ENCODE measurements around the gene HIF1A.
"Not testable (repeated sequence)": the region's sequence is repeated elsewhere in the genome, so short reads cannot be mapped to it uniquely, and the experiment has no call there.

Gene HIF1A

GRCh38 chr14:61739133-61739532 lies 43.8 kb downstream of the HIF1A start:
- Histone ChIP-seq H3K9me3 (ENCODE audit: control insufficient read depth, low read length) (no peaks in the 10 kb centered on the region), H3K4me1 (ENCODE audit: control insufficient read depth, insufficient read depth, low read length, poor library complexity, severe bottlenecking) (no peaks in the 10 kb centered on the region), H3K27ac (ENCODE audit: insufficient read depth, low read length, poor library complexity, severe bottlenecking) (no peak overlapping the region), H3K4me3 (ENCODE audit: insufficient read depth, low read depth, low read length, poor library complexity, severe bottlenecking) (no peak overlapping the region), H3K27me3 (replicated peaks; ENCODE audit: control insufficient read depth, insufficient read depth, low read length, poor library complexity, severe bottlenecking) (no peaks in the 10 kb centered on the region), H3K36me3 (ENCODE audit: control insufficient read depth, insufficient read depth, low read length) (peaks cover 70% of the 10 kb centered on the region)
- no peak for DNase-seq

GRCh38 chr14:61742371-61742770 lies 47.1 kb downstream of the HIF1A start:
- DNase-seq, result no peak
- Histone ChIP-seq H3K4me3 (ENCODE audit: insufficient read depth, low read depth, low read length, poor library complexity, severe bottlenecking) (no peak overlapping the region), H3K27me3 (replicated peaks; ENCODE audit: control insufficient read depth, insufficient read depth, low read length, poor library complexity, severe bottlenecking) (no peaks in the 10 kb centered on the region), H3K4me1 (ENCODE audit: control insufficient read depth, insufficient read depth, low read length, poor library complexity, severe bottlenecking) (no peaks in the 10 kb centered on the region), H3K27ac (ENCODE audit: insufficient read depth, low read length, poor library complexity, severe bottlenecking) (no peak overlapping the region), H3K9me3 (ENCODE audit: control insufficient read depth, low read length) (no peaks in the 10 kb centered on the region), H3K36me3 (ENCODE audit: control insufficient read depth, insufficient read depth, low read length) (peaks cover 68% of the 10 kb centered on the region)

- no peak overlapping the region for H3K4me3 ChIP-seq (ENCODE audit: insufficient read depth, low read depth, low read length, poor library complexity, severe bottlenecking)
- H3K27me3 ChIP-seq (replicated peaks; ENCODE audit: control insufficient read depth, insufficient read depth, low read length, poor library complexity, severe bottlenecking), result no peaks in the 10 kb centered on the region
- H3K4me1 ChIP-seq (ENCODE audit: control insufficient read depth, insufficient read depth, low read length, poor library complexity, severe bottlenecking), result no peaks in the 10 kb centered on the region
- no peak for DNase-seq
- no peak overlapping the region for H3K27ac ChIP-seq (ENCODE audit: insufficient read depth, low read length, poor library complexity, severe bottlenecking)
- H3K36me3 ChIP-seq (ENCODE audit: control insufficient read depth, insufficient read depth, low read length), result peaks cover 63% of the 10 kb centered on the region
- no peaks in the 10 kb centered on the region for H3K9me3 ChIP-seq (ENCODE audit: control insufficient read depth, low read length)
Measured at GRCh38 chr14:61744238-61744637, 48.9 kb downstream of the HIF1A start.

- not testable (repeated sequence) for H3K9me3 ChIP-seq (ENCODE audit: control insufficient read depth, low read length); H3K27ac ChIP-seq (ENCODE audit: insufficient read depth, low read length, poor library complexity, severe bottlenecking); H3K27me3 ChIP-seq (replicated peaks; ENCODE audit: control insufficient read depth, insufficient read depth, low read length, poor library complexity, severe bottlenecking); H3K4me3 ChIP-seq (ENCODE audit: insufficient read depth, low read depth, low read length, poor library complexity, severe bottlenecking); H3K4me1 ChIP-seq (ENCODE audit: control insufficient read depth, insufficient read depth, low read length, poor library complexity, severe bottlenecking); DNase-seq
- peaks cover 50% of the 10 kb centered on the region for H3K36me3 ChIP-seq (ENCODE audit: control insufficient read depth, insufficient read depth, low read length)
Measured at GRCh38 chr14:61746346-61746745, 51.0 kb downstream of the HIF1A start.

- Histone ChIP-seq H3K9me3 (ENCODE audit: control insufficient read depth, low read length) (no peaks in the 10 kb centered on the region), H3K27ac (ENCODE audit: insufficient read depth, low read length, poor library complexity, severe bottlenecking) (no peak overlapping the region), H3K4me3 (ENCODE audit: insufficient read depth, low read depth, low read length, poor library complexity, severe bottlenecking) (no peak overlapping the region), H3K27me3 (replicated peaks; ENCODE audit: control insufficient read depth, insufficient read depth, low read length, poor library complexity, severe bottlenecking) (no peaks in the 10 kb centered on the region), H3K36me3 (ENCODE audit: control insufficient read depth, insufficient read depth, low read length) (peaks cover 46% of the 10 kb centered on the region), H3K4me1 (ENCODE audit: control insufficient read depth, insufficient read depth, low read length, poor library complexity, severe bottlenecking) (no peaks in the 10 kb centered on the region)
- DNase-seq, result no peak
Measured at GRCh38 chr14:61746881-61747280, 51.6 kb downstream of the HIF1A start.

GRCh38 chr14:61747342-61747741 lies 52.0 kb downstream of the HIF1A start:
- Histone ChIP-seq H3K27ac (ENCODE audit: insufficient read depth, low read length, poor library complexity, severe bottlenecking) (no peak overlapping the region), H3K4me3 (ENCODE audit: insufficient read depth, low read depth, low read length, poor library complexity, severe bottlenecking) (no peak overlapping the region), H3K9me3 (ENCODE audit: control insufficient read depth, low read length) (no peaks in the 10 kb centered on the region), H3K4me1 (ENCODE audit: control insufficient read depth, insufficient read depth, low read length, poor library complexity, severe bottlenecking) (no peaks in the 10 kb centered on the region), H3K27me3 (replicated peaks; ENCODE audit: control insufficient read depth, insufficient read depth, low read length, poor library complexity, severe bottlenecking) (no peaks in the 10 kb centered on the region), H3K36me3 (ENCODE audit: control insufficient read depth, insufficient read depth, low read length) (peaks cover 42% of the 10 kb centered on the region)
- no peak for DNase-seq

- Histone ChIP-seq H3K4me1 (ENCODE audit: control insufficient read depth, insufficient read depth, low read length, poor library complexity, severe bottlenecking) (no peaks in the 10 kb centered on the region), H3K27me3 (replicated peaks; ENCODE audit: control insufficient read depth, insufficient read depth, low read length, poor library complexity, severe bottlenecking) (no peaks in the 10 kb centered on the region), H3K36me3 (ENCODE audit: control insufficient read depth, insufficient read depth, low read length) (peaks cover 33% of the 10 kb centered on the region), H3K9me3 (ENCODE audit: control insufficient read depth, low read length) (no peaks in the 10 kb centered on the region), H3K27ac (ENCODE audit: insufficient read depth, low read length, poor library complexity, severe bottlenecking) (no peak overlapping the region), H3K4me3 (ENCODE audit: insufficient read depth, low read depth, low read length, poor library complexity, severe bottlenecking) (no peak overlapping the region)
- DNase-seq, result no peak
Measured at GRCh38 chr14:61749264-61749663, 54.0 kb downstream of the HIF1A start.

GRCh38 chr14:61749867-61750266 lies 54.6 kb downstream of the HIF1A start:
- H3K4me3 ChIP-seq (ENCODE audit: insufficient read depth, low read depth, low read length, poor library complexity, severe bottlenecking), result no peak overlapping the region
- no peaks in the 10 kb centered on the region for H3K27me3 ChIP-seq (replicated peaks; ENCODE audit: control insufficient read depth, insufficient read depth, low read length, poor library complexity, severe bottlenecking)
- DNase-seq, result no peak
- H3K36me3 ChIP-seq (ENCODE audit: control insufficient read depth, insufficient read depth, low read length), result peaks cover 27% of the 10 kb centered on the region
- no peak overlapping the region for H3K27ac ChIP-seq (ENCODE audit: insufficient read depth, low read length, poor library complexity, severe bottlenecking)
- H3K4me1 ChIP-seq (ENCODE audit: control insufficient read depth, insufficient read depth, low read length, poor library complexity, severe bottlenecking), result no peaks in the 10 kb centered on the region
- no peaks in the 10 kb centered on the region for H3K9me3 ChIP-seq (ENCODE audit: control insufficient read depth, low read length)

GRCh38 chr14:61750708-61751474 lies 55.6 kb downstream of the HIF1A start:
- no peaks in the 10 kb centered on the region for H3K9me3 ChIP-seq (ENCODE audit: control insufficient read depth, low read length)
- H3K4me1 ChIP-seq (ENCODE audit: control insufficient read depth, insufficient read depth, low read length, poor library complexity, severe bottlenecking), result no peaks in the 10 kb centered on the region
- peak overlapping the region; percentile 42 for H3K27ac ChIP-seq (ENCODE audit: insufficient read depth, low read length, poor library complexity, severe bottlenecking)
- H3K4me3 ChIP-seq (ENCODE audit: insufficient read depth, low read depth, low read length, poor library complexity, severe bottlenecking), result peak overlapping the region; percentile 45
- peak; percentile 62 to 69 (median 63) for DNase-seq
- peaks cover 22% of the 10 kb centered on the region for H3K36me3 ChIP-seq (ENCODE audit: control insufficient read depth, insufficient read depth, low read length)
- no peaks in the 10 kb centered on the region for H3K27me3 ChIP-seq (replicated peaks; ENCODE audit: control insufficient read depth, insufficient read depth, low read length, poor library complexity, severe bottlenecking)

GRCh38 chr14:61751475-61751989 lies 56.2 kb downstream of the HIF1A start:
- no peaks in the 10 kb centered on the region for H3K4me1 ChIP-seq (ENCODE audit: control insufficient read depth, insufficient read depth, low read length, poor library complexity, severe bottlenecking)
- no peak for DNase-seq
- no peaks in the 10 kb centered on the region for H3K9me3 ChIP-seq (ENCODE audit: control insufficient read depth, low read length)
- peak overlapping the region; percentile 45 for H3K4me3 ChIP-seq (ENCODE audit: insufficient read depth, low read depth, low read length, poor library complexity, severe bottlenecking)
- H3K36me3 ChIP-seq (ENCODE audit: control insufficient read depth, insufficient read depth, low read length), result peaks cover 18% of the 10 kb centered on the region
- no peaks in the 10 kb centered on the region for H3K27me3 ChIP-seq (replicated peaks; ENCODE audit: control insufficient read depth, insufficient read depth, low read length, poor library complexity, severe bottlenecking)
- peak overlapping the region; percentile 42 for H3K27ac ChIP-seq (ENCODE audit: insufficient read depth, low read length, poor library complexity, severe bottlenecking)
